Activated gamma-delta T cell treated with Interleukin-2 at 50 U/mL for 16 hours (primary cell): ENCODE measurements around the gene ABHD2.

ENCODE experiments used
- DNase-seq: peaks from one replicate; pipeline ENCODE4 v3.0.0-alpha.2; 2020

The ABHD2 gene

DNA sequence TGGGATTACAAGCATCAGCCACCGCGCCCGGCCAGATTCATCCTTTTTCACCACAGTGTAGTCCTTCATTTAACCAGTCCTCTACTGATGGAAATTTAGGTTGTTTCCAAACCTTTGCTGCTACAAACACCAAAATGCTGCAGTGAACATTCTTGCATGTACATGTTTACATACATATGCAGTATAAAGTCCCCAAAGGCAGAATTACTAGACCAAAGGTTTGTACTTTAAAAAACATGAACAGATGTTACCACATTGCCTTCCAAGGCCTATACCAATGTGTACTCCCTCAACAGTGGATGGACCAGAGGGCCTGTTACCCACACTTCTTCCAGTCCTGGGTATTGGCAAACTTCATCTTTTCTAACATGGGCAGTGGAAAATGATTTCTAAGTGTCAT lies 82.1 kb downstream of the ABHD2 start:
- no peak for DNase-seq

DNA sequence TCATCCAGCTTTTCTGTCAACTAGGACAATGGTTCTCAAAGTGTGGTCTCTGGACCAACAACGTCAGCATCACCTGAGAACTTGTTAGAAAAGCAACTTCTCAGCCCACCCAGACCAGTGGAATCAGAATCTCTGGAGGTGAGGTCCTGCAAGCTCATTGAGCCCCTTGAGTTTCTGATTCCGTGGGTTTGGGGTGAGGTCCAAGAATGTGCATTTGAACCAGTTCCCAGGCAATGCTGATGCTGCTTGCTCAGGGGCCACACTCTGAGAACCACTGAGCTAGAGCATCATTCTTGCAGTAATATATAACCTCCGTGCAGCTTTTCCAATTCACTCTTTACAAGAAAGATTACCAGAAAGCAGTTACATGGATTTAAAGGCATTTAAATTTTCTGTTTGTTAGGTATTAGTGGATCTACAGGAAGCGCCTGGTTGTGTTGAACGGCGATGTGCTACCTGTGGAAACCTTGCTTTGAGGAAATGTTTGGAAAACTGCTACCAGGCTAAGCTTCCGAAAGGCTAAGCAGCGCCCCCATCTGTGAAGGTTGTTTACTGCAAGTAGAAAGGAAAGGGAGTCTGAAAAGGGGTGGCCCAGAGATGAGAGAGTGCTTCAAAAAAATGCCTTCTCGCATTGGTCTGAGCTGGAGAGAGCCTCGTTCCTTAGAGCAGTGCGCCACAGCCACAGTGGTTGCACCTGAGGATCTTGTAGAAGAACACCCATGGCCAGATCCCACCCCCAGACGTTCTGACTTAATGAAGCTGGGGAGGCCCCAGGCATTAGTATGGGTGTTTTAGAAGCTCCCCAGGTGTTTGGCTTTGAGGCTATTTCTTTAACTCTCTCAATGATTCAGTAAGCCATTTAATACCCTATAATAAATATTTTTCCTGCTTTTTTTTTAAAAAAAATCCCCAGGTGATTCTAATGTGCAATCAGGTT lies 83.1 kb downstream of the ABHD2 start:
- DNase-seq: peak; percentile 18

DNA sequence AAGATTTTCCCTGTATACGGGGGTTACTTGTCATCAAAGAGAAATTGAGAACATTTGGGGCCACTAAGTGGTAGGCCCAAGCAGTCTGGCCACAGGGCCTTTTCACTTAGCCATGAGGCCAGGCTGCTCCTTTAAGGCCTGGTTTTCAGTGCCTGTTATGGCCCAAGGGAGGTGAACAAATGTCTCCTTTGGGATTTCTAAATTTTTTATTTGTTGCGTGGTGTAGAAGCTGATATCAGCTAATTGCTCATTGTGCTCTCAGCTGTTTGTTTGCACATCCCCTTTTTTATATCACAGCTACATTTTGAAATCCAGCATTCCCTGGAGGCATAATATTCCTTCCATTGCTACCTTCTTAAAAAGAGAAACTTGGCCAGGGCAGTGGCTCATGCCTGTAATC lies 84.7 kb downstream of the ABHD2 start:
- DNase-seq: no peak

DNA sequence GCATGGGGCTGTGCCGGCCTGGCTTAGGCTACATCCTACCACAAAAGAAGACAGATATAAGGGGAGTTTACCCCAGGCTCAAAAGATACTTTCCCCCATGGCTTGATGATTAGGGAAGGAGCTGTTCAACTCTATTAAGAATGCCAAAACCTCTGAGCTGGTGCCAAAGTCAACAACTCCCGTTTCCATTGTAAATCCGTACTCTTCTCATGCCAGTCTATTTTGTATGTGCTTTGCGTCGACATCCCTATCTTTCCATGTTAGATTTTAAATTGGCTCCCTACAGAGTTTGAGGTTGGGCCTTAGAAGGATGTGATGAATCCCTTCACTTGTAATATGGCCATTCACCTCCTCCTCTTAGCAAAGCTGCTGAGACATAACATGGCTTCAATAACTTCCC lies 86.2 kb downstream of the ABHD2 start:
- DNase-seq: no peak

DNA sequence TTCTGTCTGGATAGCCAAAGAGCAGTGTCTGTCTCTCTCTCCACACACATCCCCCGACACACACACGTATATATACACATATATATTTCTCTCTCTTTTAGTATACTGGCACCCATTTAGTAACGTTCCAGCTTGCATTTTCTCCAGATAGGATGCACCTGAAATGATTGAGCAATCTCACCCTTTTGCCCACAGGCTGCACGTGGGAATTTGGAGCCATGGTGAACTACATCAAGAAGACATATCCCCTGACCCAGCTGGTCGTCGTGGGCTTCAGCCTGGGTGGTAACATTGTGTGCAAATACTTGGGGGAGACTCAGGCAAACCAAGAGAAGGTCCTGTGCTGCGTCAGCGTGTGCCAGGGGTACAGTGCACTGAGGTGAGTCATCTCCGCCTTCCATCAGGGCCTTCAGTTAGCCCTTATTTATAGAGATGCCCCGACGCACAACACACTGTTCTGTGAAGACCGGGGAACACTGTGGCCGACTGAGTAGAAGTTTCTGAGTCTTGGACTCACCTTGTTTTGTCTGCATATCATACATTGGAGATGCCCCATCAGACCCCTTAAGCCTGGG lies 87.4 kb downstream of the ABHD2 start:
- no peak for DNase-seq

DNA sequence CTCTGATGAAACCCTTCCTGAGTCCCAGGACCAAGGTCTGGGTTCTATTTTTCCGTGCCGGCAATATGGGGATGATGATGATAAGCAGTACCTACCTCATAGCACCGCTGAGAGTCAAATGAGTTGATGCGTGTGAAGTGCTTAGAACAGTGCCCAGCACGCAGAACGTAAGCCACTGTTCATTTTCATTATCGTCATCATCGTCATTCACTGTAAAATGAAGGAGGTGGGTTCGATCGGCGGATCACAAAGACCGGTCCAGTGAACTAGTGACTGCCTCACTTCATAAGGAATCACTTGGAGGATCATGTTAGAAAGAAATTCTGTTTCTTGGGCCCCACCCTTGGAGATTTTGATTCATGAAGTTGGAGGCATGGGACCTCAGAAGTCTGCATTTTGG lies 88.9 kb downstream of the ABHD2 start:
- DNase-seq: no peak

DNA sequence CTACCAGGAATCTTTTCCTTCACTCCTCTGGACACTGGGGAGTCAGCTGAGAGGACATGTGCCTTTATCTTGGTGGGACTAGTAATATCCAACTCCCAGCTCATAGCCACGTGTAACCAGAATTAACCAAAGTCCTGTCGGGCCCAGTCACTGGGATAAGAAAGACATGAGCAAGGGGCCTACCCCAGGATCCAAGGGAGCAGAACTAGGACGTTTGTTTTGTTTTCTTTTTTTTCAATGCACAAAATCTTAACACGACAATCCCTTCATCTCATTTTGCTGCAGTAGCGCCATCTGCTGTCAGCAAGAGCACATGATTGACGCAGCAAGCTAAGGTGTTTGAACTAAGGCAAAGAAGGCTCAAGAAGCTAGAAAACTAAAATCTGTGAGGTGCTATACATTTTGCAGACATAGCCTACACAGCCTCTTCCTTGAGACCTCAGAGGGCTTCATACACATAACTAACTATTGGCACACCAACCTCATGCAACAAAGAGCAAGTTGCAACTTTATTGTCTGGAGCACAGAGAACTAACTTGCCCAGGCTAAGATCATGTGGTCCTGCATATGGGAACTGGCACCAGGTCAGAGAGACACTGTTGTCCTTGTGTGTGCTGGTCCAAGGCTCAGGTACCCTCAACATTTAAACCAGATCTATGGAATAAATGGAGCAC lies 89.5 kb downstream of the ABHD2 start:
- peak; percentile 53 for DNase-seq

DNA sequence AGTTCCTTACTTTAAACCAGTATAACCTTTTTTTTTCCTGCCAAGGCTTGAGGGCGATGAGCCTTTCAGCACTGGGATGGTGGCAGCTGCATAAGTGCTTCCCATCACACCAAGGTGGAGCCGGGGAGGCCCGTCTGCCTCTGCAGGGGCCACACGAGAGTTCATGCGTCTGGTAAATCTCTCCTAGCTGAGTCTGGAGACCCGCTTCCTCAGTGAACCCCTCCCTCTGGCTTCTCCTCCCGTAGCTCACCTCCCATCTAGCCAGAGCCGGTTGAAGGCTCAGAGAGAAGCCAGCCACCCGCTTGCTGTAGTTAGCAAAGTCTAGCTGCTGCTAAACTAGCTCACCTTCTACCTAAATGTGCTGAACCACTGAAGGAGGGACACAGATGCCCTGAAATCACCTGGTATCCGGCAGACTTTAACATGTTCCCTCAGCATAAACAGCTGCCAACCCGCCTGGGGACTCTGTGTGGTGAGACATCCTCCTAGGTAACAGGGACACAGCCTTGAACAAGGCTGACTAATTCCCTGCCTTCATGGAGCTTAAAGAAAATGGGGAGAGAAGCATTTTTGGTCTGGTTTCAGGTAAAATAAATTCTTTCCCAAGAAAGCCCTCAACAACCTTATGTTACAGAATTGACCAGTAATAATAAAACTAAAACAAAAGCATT lies 90.2 kb downstream of the ABHD2 start:
- no peak for DNase-seq

DNA sequence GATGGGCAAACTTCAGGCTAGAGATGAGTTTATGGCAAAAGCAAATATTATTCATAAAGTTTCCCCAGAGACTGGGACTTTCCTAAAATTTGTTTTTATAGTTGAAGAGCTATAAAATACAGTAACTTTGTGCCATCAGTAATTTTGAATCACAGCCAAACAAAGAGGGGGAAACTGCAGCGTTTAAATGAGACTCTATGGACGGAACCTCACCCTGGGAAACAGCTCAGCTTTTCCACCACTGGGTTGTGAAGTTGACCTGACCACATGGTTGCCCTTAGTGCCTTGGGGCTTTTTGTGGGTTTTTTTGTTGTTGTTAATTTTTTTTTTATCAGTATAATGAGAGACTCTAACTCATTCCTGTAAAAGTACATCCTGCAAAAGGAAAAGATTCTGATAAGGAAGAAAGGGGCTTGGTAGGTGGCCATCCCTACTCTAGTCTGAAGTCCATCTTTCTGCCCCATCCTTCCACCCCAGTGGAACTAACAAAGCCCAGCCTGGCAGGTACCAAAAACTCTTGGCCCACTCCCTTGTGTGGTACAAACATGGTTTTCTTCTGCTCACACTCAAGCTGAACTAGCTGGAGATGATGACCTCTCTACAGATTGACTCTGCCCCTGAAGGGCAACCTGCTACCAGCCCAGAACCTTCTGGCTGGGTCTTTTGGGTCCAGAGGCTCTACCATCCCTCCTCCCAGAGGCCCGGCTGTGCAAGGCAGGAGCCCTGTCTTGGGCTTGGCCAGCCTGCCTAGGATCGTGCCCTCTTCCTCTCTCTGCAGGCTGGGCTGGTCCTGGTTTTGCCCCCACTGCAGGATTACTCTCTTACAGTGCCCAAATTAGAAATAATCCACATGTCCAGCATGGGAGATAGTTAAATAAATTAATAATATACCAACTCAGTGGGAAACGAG lies 92.0 kb downstream of the ABHD2 start:
- no peak for DNase-seq

DNA sequence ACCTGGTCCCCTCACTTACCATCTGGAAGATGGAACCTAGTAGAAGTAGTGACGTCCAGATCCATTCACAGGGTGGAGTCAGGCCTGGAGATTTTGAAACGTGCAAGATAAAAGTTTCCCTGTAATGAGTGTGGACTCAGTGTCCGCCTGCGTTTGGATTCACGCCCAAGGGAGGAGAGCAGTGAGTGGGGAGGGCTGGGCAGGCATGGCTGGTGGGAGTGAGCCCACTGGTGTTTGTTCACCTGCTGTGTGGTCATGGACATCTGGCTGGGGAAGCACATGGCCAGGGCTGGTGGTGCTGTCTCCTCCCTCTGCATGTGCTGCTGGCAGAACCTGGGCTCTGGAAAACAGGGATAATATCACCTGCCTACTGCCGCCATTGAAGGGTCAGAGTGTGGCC lies 96.1 kb downstream of the ABHD2 start:
- no peak for DNase-seq

DNA sequence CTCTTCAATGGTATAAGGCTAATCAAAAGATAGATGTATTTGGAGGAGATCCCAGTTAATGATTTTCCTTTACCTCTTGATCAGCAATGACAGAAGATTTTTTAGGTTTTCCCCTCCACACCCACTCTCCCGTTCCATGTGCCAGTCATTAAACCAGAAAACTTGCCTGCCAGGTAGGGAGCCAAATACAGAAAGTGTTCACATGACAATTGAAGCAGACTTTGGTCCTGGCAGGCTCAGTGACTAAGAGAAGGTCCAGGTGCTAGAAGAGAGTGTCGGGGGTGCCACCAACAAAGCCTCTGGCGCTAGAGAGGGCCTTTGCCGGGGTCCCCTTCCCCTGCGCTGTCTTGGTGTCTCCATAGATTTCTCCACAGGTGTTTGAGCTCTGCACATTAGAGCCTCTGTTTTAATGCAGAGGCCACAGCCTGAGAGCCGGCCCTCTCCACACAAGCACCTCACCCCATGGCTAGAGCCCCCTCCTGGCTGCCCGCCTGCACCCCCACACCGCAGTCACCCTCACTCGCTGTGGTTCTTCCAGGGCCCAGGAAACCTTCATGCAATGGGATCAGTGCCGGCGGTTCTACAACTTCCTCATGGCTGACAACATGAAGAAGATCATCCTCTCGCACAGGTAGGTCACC lies 96.8 kb downstream of the ABHD2 start:
- no peak for DNase-seq

DNA sequence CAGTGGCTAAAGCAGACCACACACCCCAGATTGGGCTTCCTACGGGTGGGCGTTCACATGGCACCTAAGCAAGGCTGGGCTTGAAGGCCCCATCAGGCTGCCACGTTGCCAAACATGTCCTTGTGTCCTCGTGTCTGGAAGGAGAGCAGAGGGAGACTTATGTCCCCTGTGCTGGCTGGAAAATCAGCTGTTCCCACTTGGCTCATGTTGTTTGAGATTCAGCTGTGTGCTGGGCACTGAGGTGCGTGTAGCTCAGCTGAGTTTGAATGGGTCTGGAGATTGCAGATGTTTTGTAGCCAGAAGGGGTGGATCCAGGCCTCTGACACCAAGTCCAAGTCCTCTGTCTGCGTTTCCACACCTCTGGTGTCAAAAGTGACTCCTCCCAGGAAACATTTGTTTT lies 98.5 kb downstream of the ABHD2 start:
- DNase-seq: no peak

DNA sequence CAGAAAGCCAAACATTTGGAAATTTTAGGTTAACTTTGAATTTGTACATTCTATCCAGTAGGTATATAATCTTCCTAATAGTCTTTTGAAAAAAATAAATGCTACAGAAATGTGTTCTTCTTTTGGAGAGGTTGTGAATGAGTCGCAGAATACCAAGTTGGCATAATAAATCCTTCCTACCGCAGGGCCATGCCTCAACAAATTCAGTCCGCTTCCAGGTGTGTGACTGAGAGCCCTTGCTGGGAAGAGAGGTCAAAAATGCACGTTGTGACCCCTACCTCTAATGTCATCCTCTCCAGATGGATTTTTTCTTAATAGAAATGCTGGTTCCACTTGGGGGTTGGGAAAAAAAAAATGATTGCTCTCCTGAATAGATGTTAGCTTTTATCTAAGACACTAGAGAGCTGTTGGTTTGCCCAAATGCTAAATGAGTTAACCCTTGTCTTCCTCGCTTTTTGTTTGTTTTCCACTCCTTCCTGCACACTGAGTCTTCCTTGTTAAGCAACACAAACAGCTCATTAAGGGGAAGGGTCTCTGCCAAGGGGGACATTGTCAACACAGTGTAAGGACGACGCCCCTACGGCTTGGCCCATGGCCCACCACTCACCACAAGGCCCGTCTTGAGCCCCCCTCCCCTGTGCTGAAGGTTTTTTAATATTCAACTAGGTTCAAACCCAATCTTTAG lies 99.2 kb downstream of the ABHD2 start:
- DNase-seq: no peak

DNA sequence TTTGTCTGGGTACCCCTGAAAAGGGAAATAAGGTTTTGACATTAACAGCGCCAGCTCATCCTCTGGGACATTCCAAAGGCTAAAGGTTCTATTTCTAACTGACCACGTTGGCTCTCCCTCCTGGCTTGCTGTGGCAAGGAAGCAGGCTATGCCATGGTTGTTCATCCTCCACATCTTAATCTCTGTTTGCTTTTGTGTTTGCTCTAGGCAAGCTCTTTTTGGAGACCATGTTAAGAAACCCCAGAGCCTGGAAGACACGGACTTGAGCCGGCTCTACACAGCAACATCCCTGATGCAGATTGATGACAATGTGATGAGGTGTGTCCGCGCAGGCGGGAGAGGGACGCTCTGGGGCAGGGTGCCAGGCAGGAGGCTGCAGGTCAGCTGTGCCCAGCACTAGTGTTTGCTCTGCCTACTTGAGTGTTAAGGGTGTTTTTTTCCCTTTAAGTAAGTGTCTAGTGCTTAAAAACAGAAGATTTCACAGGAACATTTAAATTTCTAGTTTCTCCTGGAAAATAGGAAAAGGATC lies 99.8 kb downstream of the ABHD2 start:
- DNase-seq: no peak

DNA sequence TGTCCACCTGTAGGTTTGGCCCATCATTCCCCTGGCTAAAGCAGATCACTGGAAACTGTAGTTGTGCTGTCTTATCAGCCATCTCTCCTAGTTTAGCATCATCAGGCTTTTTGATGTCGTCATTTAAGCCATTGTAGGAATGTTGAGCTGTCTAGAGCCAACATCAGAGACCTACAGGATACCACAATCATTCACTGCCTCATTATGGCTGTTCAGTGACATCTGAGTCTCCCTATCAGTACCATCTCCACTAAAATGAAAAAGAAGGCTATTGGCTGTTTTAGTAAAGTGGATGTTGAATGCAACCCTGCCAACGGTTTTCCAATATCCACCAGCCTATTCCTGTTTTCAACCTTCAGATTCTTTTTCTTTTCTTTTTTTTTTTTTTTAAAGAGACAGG lies 103.9 kb downstream of the ABHD2 start:
- no peak for DNase-seq

DNA sequence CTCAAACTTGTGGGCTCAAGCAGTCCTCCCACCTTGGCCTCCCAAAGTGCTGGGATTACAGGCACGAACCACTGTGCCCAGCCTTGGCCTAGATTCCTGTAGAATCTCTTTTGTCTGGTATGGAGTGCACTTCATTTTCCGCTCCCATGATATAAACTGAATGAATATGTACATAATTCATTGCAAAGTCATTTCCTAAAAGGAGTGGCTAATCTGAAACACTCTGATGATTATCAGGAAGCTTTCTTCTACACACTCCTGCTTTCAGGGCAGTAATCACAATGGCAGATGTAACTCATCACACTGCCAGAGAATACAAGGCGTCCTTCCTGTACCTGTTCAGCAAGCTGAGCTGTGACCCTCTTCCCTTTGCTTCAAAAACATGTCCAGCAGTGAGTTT lies 104.5 kb downstream of the ABHD2 start:
- no peak for DNase-seq

DNA sequence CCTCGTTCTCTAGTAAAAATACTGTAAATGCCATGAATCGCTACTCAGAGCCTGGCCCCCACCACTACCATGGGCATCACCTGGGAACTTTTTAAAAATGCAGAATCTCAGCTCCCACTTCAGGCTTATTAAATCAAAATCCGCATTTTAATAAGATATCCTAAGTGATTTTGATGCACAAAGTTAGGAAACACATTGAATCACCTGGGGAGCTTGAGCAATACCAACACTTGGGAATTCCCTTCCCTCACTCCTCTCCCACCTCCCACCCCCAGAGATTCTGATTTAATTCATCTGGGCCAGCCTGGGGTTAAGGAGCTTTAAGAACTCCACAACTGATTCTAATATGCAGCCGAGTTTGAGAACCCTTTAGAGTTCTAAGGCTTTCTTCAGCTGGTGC lies 106.4 kb downstream of the ABHD2 start:
- no peak for DNase-seq

DNA sequence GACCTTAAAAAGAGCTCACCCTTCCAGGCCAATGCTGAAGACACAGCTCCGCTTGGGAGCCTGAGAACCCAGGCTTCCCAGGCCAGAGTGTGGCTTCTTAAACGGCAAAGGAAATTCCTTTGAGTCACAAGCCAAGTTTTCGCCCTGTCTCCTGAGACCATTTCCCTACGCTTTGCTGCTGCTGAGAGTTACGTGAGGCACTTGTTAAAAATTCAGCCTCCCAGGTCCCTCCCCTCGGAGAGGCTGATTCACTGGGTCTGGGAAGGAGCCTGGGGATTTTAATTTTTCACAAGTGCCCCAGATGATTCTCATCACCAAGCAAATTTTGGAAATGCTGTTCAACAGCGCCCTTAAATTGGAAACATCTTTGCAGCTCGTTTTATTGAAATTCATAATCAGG lies 107.6 kb downstream of the ABHD2 start:
- DNase-seq: no peak

DNA sequence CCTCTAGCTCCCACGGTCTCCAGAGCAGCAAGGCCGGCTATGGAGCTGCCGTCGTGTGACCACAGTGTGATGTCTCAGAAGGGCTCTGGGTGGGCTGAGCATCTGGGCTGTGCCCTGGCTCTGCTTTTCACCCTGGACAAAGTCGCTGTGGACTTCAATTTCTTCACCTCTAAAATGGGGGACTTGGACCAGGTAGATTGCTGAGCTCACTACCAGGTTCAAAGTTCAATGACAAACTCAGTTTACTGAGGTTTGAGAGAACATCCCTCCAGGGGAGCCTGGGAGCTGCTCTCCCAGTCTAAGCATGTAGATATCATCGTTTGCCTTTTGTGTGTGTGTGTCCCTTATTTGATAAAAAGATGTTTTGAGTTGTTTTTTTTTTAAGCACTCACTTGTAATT lies 108.0 kb downstream of the ABHD2 start:
- DNase-seq: no peak

DNA sequence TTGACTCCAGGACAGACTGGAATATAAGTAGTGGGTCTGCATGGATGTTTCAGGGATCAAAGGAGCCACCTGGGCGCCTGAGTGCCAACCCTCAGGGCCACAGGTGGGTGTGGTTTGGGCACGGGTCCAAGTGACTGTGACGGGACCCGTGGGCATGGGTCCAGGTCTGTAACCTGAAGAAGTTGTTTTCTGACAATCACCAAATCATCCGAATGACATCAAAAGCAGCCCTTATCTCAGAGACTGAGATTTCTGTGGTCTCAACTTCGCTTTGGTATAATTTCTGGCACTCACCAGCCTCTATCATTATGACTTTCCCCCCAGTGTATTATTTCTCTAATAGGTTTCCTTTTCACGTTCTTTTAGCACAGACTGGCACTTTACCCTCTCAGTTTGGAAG lies 108.7 kb downstream of the ABHD2 start:
- DNase-seq: no peak

DNA sequence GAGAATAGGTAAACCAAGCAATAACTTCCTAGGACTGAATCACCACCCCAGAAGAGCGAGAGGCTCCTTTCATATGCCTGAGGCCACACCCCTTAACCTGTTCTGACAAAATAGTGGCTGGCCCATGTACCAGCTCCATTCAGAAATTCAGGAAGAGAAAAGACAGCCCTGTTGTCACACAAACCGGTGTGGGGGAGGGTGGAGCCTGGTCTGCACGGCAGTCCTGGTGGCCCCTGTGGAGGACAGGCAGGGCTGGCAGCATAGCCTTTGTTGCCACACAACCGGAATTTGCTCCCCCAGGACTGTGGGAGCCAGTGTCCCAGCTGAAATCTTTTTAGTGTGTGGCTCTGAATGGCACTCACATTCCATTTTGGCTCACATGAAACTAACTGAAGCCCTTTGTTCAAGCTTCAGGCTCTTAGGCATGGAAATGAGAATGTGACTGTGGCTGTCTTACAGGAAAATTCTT lies 109.3 kb downstream of the ABHD2 start:
- no peak for DNase-seq
